HepG2 (cell line): Measurements from ENCODE around the gene PPP4R4. TPM values are rescaled to one million over a fixed set of nuclear protein-coding genes. Genes with fewer than 3 reads are reported as not detected.
"Not testable (repeated sequence)": the region's sequence is repeated elsewhere in the genome, so short reads cannot be mapped to it uniquely, and the experiment has no call there.

Experiments
- ATAC-seq: fragments of 200-7000 bp; cut with Tn5 transposase; 3 replicates; pipeline ENCODE4 v1.9.1; 2020; ENCODE audit warnings: mild to moderate bottlenecking, moderate library complexity
- BruUV-seq: library from RNA; stranded (reverse); fragments of 400-500 nt; replicated peaks from 2 replicates; lab custom pipeline; 2021; lab: Mats Ljungman, UMichigan
- CTCF ChIA-PET: fragments of 300-600 bp; formaldehyde crosslinking; extraction: SDS; loops from one replicate; lab custom pipeline; 2021; ENCODE audit warnings: low total read pairs, inconsistent platforms, low intra/inter-chr PET ratio; lab: Yijun Ruan, JAX
- POLR2A ChIA-PET: fragments of 350-600 bp; sonication (Branson Sonifier 250); formaldehyde crosslinking; loops from one replicate; lab custom pipeline; 2020; ENCODE audit warnings: antibody characterized with exemption, inconsistent platforms; lab: Yijun Ruan, JAX
- DNase-seq: peaks from one replicate; pipeline ENCODE4 v3.0.0-alpha.2; 2015; ENCODE audit warnings: low spot score
- FAIRE-seq: peaks from 3 replicates; lab custom pipeline; 2011; peaks lifted over from hg19 to GRCh38; lab: Jason Lieb, UNC
- H2AFZ ChIP-seq: one replicate; pipeline ENCODE4 v1.6.1; 2011; ENCODE audit warnings: low read length, inconsistent platforms
- H3K27ac ChIP-seq: fragments of 300-600 bp; 3 replicates; pipeline ENCODE4 v1.8.0; 2011; ENCODE audit warnings: mixed run types, mild to moderate bottlenecking, mixed read lengths, low read length, inconsistent platforms; ENCODE audit not compliant: insufficient read depth; ENCODE audit errors: extremely low read length
- H3K27me3 ChIP-seq, 2 experiments: fragments of 200-600 bp in 1 of 2; 2 replicates in 1 of 2; 3 replicates in 1 of 2; pipeline versions ENCODE4 v1.6.0 to v1.8.0; 2011; ENCODE audit warnings: low read length in 2 of 2, mild to moderate bottlenecking in 2 of 2, moderate library complexity in 2 of 2, inconsistent platforms in 1 of 2; ENCODE audit not compliant: insufficient read depth in 2 of 2, control insufficient read depth in 1 of 2
- H3K36me3 ChIP-seq, 2 experiments: fragments of 200-600 bp in 1 of 2; replicated peaks in 1 of 2; 2 replicates in 1 of 2; 3 replicates in 1 of 2; pipeline versions ENCODE4 v1.5.1 to v1.8.0; 2011; ENCODE audit warnings: low read length in 2 of 2, inconsistent platforms in 1 of 2; ENCODE audit not compliant: insufficient read depth in 2 of 2, control insufficient read depth in 1 of 2
- H3K4me1 ChIP-seq: 2 replicates; pipeline ENCODE4 v1.5.1; 2012; ENCODE audit warnings: low read length, inconsistent platforms; ENCODE audit not compliant: insufficient read depth
- H3K4me2 ChIP-seq: 2 replicates; pipeline ENCODE4 v1.6.0; 2011; ENCODE audit warnings: low read depth, low read length, inconsistent platforms
- H3K4me3 ChIP-seq, 3 experiments: fragments of 200-600 bp in 1 of 3; sonication (generic), shearing (Covaris generic) in 1 of 3; replicated peaks in 1 of 3; 2 replicates each; pipeline ENCODE4 v1.5.1; 2011 to 2016; ENCODE audit warnings: low read length in 3 of 3, inconsistent platforms in 2 of 3, low read depth in 2 of 3, mild to moderate bottlenecking in 2 of 3, control low read depth in 1 of 3, mixed read lengths in 1 of 3; ENCODE audit not compliant: insufficient read depth in 1 of 3
- H3K79me2 ChIP-seq: one replicate; pipeline ENCODE4 v1.6.1; 2011; ENCODE audit warnings: low read length, inconsistent platforms; ENCODE audit not compliant: insufficient read depth
- H3K9ac ChIP-seq: 2 replicates; pipeline ENCODE4 v1.6.0; 2011; ENCODE audit warnings: mild to moderate bottlenecking, low read depth, low read length, inconsistent platforms; ENCODE audit not compliant: insufficient read depth
- H3K9me3 ChIP-seq: 2 replicates; pipeline ENCODE4 v1.5.1; 2012; ENCODE audit warnings: mild to moderate bottlenecking, low read length
- H4K20me1 ChIP-seq: 2 replicates; pipeline ENCODE4 v1.6.0; 2011; ENCODE audit warnings: inconsistent platforms, mild to moderate bottlenecking, low read length, moderate library complexity; ENCODE audit not compliant: insufficient read depth
- IRX3 ChIP-seq: sonication (generic); formaldehyde crosslinking; IDR thresholded peaks from 2 replicates; pipeline ENCODE4 v1.8.1; 2023; ENCODE audit warnings: mild to moderate bottlenecking, low read depth, missing genetic modification reagents, borderline replicate concordance
- WGBS: methylation state at CpG from one replicate; pipeline ENCODE4 v1.1.6; 2017; ENCODE audit warnings: low lambda C conversion rate; 5-methylcytosine and 5-hydroxymethylcytosine counted together
- in situ Hi-C: cut with HindIII; loops from 2 replicates; pipeline ENCODE4 v1.10.0; 2017; ENCODE audit warnings: low pct_unique_long_range_greater_than_20kb; ENCODE audit not compliant: extremely low pct_ligation_motif_present
- intact Hi-C: fragments of 100-400 bp; cut with micrococcal nuclease; formaldehyde crosslinking; loops from one replicate; pipeline ENCODE4 v1.10.0; 2022; ENCODE audit not compliant: unreplicated experiment
- polyA plus RNA-seq, 8 experiments: library from polyadenylated mRNA; depleted of rRNA in 3 of 8; stranded (reverse) in 7 of 8; unstranded in 1 of 8; fragments of >200 nt; fragmentation: Illumina TruSeq in 4 of 8; extraction: Trizol in 4 of 8; gene quantifications; 2 replicates each; pipeline versions ENCODE4 v1.2.1 to v1.2.3, GENCODE V29; 2011 to 2016; ENCODE audit warnings: low read depth in 4 of 8, missing spikeins in 1 of 8, mixed read lengths in 1 of 8; ENCODE audit not compliant: insufficient read depth in 1 of 8
- total RNA-seq, 5 experiments: library from RNA; depleted of rRNA; stranded (reverse); fragments of >200 nt; fragmentation: Illumina TruSeq; extraction: Trizol; gene quantifications; 2 replicates each; pipeline ENCODE4 v1.2.3, GENCODE V29; 2016; ENCODE audit warnings: low read depth in 1 of 5
- TF ChIP-seq, protein P1 (sequence below), 2 experiments: fragments of 450-650 bp in 1 of 2; sonication (generic) in 1 of 2; formaldehyde crosslinking in 1 of 2; IDR thresholded peaks; 2 replicates each; pipeline versions ENCODE4 v1.6.1 to v1.8.0; 2016 to 2022; ENCODE audit warnings: antibody characterized with exemption in 1 of 2, mild to moderate bottlenecking in 1 of 2, missing genetic modification reagents in 1 of 2

The PPP4R4 gene
- total and polyA plus RNA-seq, 2 of the 13 experiments (the other 11 are each of a cell fraction or from before 2014, with no cell fraction given): 9.5 to 19.8 TPM

GRCh38 chr14:94264195-94264594, 90.1 kb downstream of the PPP4R4 start:
- CTCF ChIA-PET: not testable (repeated sequence)
- WGBS: 58% methylated on average over 3 of the region's 3 CpGs

GRCh38 chr14:94267352-94267751, 93.2 kb downstream of the PPP4R4 start:
- ATAC-seq (no peak), FAIRE-seq (no peak), DNase-seq (no peak)
- in situ Hi-C loops: no loop called here
- peaks cover 6% of the 10 kb centered on the region; the same call in 1 of the 2 replicates for H3K9me3 ChIP-seq
- intact Hi-C loops: no loop called here
- CTCF ChIA-PET: no interaction called here
- no peak overlapping the region for H3K27ac ChIP-seq
- WGBS: 100% methylated on average over 1 of the region's 1 CpG
- POLR2A ChIA-PET: no interaction called here
- TF ChIP-seq IRX3 (CRISPR knock-in tag): no peak
- TF ChIP-seq, protein P1, sequence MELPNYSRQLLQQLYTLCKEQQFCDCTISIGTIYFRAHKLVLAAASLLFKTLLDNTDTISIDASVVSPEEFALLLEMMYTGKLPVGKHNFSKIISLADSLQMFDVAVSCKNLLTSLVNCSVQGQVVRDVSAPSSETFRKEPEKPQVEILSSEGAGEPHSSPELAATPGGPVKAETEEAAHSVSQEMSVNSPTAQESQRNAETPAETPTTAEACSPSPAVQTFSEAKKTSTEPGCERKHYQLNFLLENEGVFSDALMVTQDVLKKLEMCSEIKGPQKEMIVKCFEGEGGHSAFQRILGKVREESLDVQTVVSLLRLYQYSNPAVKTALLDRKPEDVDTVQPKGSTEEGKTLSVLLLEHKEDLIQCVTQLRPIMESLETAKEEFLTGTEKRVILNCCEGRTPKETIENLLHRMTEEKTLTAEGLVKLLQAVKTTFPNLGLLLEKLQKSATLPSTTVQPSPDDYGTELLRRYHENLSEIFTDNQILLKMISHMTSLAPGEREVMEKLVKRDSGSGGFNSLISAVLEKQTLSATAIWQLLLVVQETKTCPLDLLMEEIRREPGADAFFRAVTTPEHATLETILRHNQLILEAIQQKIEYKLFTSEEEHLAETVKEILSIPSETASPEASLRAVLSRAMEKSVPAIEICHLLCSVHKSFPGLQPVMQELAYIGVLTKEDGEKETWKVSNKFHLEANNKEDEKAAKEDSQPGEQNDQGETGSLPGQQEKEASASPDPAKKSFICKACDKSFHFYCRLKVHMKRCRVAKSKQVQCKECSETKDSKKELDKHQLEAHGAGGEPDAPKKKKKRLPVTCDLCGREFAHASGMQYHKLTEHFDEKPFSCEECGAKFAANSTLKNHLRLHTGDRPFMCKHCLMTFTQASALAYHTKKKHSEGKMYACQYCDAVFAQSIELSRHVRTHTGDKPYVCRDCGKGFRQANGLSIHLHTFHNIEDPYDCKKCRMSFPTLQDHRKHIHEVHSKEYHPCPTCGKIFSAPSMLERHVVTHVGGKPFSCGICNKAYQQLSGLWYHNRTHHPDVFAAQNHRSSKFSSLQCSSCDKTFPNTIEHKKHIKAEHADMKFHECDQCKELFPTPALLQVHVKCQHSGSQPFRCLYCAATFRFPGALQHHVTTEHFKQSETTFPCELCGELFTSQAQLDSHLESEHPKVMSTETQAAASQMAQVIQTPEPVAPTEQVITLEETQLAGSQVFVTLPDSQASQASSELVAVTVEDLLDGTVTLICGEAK (IDR thresholded peaks at IDR 0.05): 0 out of 2 replicates have a peak, but pooled peaks have one; percentile 3
- TF ChIP-seq, protein P1 (CRISPR knock-in tag; IDR thresholded peaks at IDR 0.05): peak; percentile 80; the same call in 1 of the 2 replicates
- H2AFZ ChIP-seq: no peak overlapping the region
- H3K79me2 ChIP-seq: no peaks in the 10 kb centered on the region
- 0 out of 5 replicates have a peak, but pooled peaks cover 0 to 4% of the 10 kb centered on the region in 2 experiments for H3K36me3 ChIP-seq
- no peak overlapping the region for H3K4me2 ChIP-seq
- H3K9ac ChIP-seq: no peak overlapping the region
- no peaks in the 10 kb centered on the region for H3K27me3 ChIP-seq
- no peaks in the 10 kb centered on the region for H4K20me1 ChIP-seq
- peaks cover 9% of the 10 kb centered on the region; the same call in 1 of the 2 replicates for H3K4me1 ChIP-seq
- no TSS peak for BruUV-seq
- no peak overlapping the region for H3K4me3 ChIP-seq

More at GRCh38 chr14:94264195-94264594, 90.1 kb downstream of the PPP4R4 start:
- in situ Hi-C loops, H3K79me2 ChIP-seq, H3K27me3 ChIP-seq, H3K9me3 ChIP-seq, H3K9ac ChIP-seq, BruUV-seq, H4K20me1 ChIP-seq, H3K27ac ChIP-seq, H2AFZ ChIP-seq, POLR2A ChIA-PET, H3K4me2 ChIP-seq, intact Hi-C loops, FAIRE-seq, ATAC-seq, DNase-seq, H3K36me3 ChIP-seq, H3K4me3 ChIP-seq, H3K4me1 ChIP-seq: not testable (repeated sequence)
